Stimulated activated CD4-positive, alpha-beta T cell treated with anti-CD3 and anti-CD28 coated beads, Interleukin-2, amount 100 ng/mL, for 24 hours (primary cell): ENCODE results near the gene TMEM259.

Experiments used
- DNase-seq, 2 donors: peaks; one replicate each; pipeline ENCODE4 v3.0.0-alpha.2; 2020

The TMEM259 gene

GRCh38 chr19:1000591-1001537, 20.1 kb downstream of the TMEM259 start:
- no peak for DNase-seq

GRCh38 chr19:1000095-1000494, 20.8 kb downstream of the TMEM259 start, which contains the start of gene GRIN3B:
Gene GRIN3B, plus strand, starts transcription at chr19:1000419. Its CDS starts 19 bp downstream, at chr19:1000438.
- peak; percentile 72 to 80 for DNase-seq

DNA sequence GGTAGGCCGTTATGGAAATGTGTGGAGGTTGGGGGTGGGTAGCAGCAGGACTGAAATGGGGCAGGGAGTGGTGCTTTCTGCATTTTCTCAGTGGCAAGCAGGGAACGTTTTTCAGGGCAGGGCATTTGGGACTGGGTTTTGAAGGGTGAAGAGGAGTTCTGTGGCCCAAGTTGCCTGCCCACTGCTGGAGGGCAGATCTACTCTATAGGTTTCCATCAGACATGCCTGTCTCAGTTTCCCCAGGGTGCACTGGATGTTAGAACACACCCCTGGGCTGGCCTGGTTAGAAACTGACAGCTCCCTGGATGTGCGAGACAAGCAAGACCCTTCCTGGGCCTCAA, 21.6 kb downstream of the TMEM259 start:
- no peak for DNase-seq

GRCh38 chr19:998064-998463, 22.9 kb downstream of the TMEM259 start:
- no peak for DNase-seq

GRCh38 chr19:996051-996838, 24.7 kb downstream of the TMEM259 start:
- DNase-seq: peak; percentile 64 to 69

- no peak for DNase-seq
Measured at GRCh38 chr19:995051-995827, 25.7 kb downstream of the TMEM259 start.

DNA sequence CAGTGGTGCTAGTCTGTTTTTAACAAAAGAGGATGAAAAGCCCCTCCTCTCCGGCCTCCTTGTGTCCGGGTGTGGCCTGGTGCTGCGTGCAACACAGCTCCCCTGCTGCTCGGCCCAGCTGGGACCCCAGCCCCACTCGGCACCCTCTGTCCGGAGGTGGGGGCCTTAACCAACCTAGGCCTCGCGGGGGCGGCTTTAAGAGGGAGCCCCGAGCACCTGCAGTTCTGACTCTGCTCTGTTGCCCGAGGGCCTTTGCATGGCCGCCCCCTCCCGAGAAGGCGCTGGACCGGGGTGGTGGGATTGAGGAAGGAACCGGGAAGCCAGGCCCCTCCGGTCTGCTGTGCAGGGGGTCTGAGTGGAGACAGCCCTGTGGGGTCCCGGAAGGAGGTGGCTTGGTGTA, 26.4 kb downstream of the TMEM259 start:
- DNase-seq: no peak

DNA sequence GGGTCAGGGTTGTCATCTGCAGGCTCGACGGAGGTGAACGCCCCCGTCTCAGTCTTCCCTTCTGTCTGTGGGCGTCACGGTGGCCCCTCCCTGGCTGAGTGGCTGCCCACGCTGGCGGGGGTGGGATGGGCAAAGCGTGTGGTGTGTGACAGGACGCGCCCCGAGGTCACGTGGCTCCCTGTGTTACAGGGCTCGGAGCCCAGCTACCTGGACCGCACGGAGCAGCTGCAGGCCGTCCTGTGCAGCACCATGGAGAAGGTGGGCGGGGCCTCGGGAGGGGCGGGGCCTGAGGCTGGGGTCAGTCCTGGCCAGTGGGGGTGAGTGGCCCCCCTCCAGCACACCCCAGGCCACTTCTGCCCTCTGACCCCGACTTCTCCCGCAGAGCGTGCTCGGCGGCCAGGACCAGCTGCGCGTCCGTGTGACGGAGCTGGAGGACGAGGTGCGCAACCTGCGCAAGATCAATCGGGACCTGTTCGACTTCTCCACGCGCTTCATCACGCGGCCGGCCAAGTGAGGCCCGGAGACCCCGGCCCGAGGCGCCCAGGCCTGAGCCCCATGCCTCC, 27.0 kb downstream of the TMEM259 start:
- DNase-seq: no peak

DNA sequence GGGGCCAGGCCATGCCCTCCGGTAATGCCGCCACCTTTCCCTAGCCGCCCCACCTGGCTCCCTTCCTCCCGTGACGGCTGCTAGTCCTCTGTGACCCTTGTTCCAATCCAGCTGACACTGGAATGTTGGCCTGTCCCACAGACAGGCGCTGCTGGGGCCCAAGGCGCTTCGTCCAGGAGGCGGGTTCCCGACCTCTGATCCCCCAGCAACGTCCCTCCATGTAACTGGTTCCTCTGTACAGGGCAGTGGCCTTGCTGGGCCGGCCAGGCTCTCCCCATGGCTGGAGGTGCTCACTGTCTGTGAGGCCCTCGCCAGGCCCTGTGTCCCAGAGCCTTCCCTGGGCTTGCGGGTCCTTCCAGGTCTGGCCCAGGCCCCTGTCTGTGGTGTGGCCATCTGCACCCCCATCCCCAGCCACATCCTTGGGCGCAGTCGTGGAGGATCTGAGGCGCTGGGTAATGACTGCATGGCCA, 27.5 kb downstream of the TMEM259 start:
- DNase-seq: no peak

- DNase-seq: no peak
Measured at GRCh38 chr19:992670-993055, 28.3 kb downstream of the TMEM259 start.

GRCh38 chr19:991932-992669, 28.8 kb downstream of the TMEM259 start:
- DNase-seq: no peak

DNA sequence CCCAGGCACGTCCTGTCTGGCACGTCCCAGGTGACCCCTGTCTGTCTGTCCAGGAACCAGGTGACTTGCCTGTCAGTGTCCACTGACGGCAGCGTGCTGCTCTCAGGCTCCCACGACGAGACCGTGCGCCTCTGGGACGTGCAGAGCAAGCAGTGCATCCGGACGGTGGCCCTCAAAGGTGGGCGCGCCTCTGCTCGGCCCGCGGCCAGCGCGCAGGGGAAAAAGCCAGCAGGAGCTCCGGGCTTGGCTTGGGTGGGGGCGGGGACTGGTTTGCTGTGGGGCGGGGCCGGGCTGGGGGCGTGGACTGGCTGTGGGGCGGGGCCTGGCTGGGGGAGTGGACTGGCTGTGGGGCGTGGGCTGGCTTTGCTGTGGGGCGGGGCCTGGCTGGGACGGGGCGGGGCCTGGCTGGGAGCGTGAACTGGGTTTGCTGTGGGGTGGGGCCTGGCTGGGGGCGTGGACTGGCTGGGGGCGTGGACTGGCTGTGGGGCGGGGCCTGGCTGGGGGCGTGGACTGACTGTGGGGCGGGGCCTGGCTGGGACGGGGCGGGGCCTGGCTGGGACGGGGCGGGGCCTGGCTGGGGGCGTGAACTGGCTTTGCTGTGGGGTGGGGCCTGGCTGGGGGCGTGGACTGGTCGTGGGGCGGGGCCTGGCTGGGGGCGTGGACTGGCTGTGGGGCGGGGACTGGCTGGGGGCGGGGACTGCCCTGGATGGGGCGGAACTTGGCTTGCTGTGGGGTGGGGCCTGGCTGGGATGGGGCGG, 29.6 kb downstream of the TMEM259 start:
- peak; percentile 68 to 75 for DNase-seq

GRCh38 chr19:990746-991145, 30.2 kb downstream of the TMEM259 start:
- no peak for DNase-seq

DNA sequence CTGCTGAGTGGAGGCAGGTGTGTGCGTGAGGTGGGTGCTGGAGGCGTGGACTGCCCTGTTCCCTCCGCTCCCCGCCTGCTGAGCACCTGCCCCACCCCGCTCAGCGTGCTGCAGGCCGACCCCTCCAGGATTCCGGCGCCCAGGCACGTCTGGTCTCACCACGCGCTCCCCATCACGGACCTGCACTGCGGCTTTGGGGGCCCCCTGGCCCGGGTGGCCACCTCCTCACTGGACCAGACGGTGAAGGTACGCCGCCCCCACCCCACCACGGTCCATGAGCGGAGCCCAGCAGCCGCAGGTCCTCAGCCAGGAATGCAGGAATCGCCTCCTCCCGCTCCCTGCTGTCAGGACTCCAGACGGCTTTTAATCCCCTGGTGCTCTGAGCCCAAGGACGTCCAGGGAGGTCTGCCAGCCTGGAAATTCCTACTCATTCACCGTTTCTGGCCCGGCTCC, 30.8 kb downstream of the TMEM259 start:
- no peak for DNase-seq

DNA sequence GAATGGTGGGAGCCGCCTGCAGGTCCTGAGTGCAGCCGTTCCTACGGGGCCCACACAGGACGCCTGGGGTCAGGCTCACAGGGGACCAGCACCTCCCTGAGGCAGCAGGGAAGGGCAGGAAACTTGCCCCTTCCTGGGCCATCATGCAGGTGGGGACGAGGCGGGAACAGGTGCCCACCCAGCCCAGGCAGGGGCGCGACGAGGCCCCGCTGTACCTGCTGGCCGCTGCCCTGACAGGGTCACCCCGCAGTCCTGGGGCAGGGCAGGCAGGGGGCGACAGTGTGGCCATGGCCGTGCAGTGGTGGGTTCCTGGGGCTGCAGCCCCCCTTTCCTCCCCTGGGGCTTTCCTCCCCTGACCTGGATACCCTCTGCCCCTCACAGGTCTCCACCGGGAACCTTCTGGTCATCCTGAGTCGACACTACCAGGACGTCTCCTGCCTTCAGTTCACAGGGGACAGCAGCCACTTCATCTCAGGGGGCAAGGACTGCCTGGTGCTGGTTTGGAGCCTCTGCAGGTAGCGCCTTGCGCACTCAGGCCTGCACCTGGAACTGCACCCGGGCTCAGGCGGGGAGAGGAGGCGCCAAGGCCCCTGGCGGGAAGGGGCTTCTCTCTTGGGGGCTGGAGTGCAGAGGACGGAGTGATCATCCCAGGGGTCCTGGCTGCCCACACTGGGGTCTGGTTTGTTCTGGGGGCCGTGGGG, 31.4 kb downstream of the TMEM259 start:
- DNase-seq: no peak

DNA sequence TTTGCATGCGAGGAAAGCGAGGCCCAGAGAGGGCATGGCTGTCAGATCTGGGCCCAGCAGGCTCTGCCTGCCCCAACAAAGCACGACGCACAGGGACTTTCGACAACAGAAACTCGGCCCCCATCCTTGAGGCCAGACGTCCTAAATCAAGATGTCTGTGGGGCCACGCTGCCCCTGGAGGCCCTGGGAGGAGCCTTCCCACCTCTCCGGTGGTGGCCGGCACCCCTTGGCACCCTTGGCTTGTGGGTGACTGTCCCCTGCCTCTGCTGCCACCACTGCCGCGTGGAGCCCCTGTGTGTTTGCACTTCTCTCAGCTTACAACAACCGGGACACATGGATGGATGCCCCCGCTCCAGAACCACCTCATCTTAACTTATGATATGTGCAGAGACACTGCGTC, 32.4 kb downstream of the TMEM259 start:
- DNase-seq: no peak

- DNase-seq: no peak
Measured at GRCh38 chr19:988081-988480, 32.8 kb downstream of the TMEM259 start.

- no peak for DNase-seq
Measured at GRCh38 chr19:986083-986482, 34.8 kb downstream of the TMEM259 start.

DNA sequence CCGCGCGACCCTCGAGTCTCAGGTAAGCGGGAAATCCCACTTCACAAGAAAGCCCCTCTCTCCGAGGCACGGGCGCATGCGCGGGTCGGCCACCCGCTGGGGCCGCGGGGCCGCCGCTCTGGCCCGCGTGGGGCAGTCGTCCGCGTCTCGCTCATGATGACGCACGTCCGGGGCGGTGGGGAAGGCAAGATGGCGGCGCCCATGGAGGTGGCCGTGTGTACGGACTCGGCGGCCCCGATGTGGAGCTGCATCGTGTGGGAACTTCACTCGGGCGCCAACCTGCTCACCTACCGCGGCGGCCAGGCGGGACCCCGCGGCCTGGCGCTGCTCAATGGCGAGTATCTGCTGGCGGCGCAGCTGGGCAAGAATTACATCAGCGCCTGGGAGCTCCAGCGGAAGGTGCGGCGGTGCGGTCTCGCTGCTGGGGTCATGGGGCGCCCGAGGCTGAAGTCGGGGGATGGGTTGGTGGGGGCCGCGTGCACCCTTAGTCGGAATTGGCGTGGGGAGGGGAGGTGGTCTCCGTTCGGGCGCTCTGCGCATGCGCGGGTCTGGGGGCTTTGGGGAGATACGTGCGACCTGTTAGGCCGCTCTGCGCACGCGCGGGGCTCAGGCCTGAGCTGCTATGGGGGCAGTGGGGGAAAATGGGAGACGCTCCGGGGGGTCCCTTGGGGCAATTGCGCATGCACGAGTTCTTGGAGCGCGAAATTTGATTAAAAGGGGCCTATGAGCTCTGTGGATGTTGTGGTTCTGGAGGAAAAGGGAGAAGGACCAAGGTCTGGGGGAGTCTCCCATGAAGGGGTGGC, 36.6 kb downstream of the TMEM259 start, which contains the start of gene WDR18:
WDR18 (plus strand) TSS at position 181 of the 803 bp plus-strand sequence; CDS start at position 190, 9 bp downstream.
- DNase-seq: peak; percentile 91 to 95
